ENCODE data around the gene GTPBP4. TPM values are rescaled to one million over a fixed set of nuclear protein-coding genes. Genes with fewer than 3 reads are reported as not detected.

Gene GTPBP4
- total RNA-seq, 2 donors from 2014 or later: 31.7 to 105 TPM

GRCh38 chr10:994836-995558, 6.8 kb downstream of the GTPBP4 start:
- no peak for TF ChIP-seq CTCF (IDR thresholded peaks at IDR 0.05)
- Histone ChIP-seq H3K27ac (no peak overlapping the region), H3K4me3 (no peak overlapping the region), H3K4me1 (ENCODE audit: control insufficient read depth in 1 of 2, low read depth in 2 of 2) (peaks cover 0 to 1% of the 10 kb centered on the region in 2 donors), H3K27me3 (replicated peaks; ENCODE audit: insufficient read depth) (no peaks in the 10 kb centered on the region), H3K9me3 (no peaks in the 10 kb centered on the region), H3K36me3 (peaks cover 54% of the 10 kb centered on the region)
- ATAC-seq (ENCODE audit: insufficient number of reproducible peaks, low FRiP score, low read depth) (no peak), DNase-seq (ENCODE audit: low spot score) (no peak)

DNA sequence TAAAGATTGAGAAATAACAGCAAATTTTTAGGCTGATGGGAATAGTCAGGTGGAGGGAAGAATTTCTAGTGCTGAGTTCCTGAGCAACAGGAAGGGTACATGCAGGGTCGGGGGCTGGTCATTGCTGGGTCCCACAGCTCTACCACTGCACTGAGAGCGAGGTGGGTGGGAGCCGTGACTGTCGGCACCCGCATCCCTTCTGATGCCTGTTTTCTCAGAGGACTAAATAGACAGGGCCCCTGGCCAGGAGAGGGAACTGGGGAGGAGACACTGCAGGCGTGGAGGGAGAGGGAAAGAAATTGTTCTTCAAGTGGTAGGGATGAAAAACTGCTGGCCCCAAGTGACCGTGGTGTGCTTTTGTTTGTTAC, 7.3 kb downstream of the GTPBP4 start:
- H3K9me3 ChIP-seq: no peaks in the 10 kb centered on the region
- no peaks in the 10 kb centered on the region for H3K27me3 ChIP-seq (replicated peaks; ENCODE audit: insufficient read depth)
- peaks cover 59% of the 10 kb centered on the region for H3K36me3 ChIP-seq
- H3K27ac ChIP-seq: no peak overlapping the region
- ATAC-seq (ENCODE audit: insufficient number of reproducible peaks, low FRiP score, low read depth) (no peak), DNase-seq (ENCODE audit: low spot score) (no peak)
- no peak for TF ChIP-seq CTCF (IDR thresholded peaks at IDR 0.05)
- H3K4me1 ChIP-seq (ENCODE audit: control insufficient read depth in 1 of 2, low read depth in 2 of 2): no peaks in the 10 kb centered on the region
- H3K4me3 ChIP-seq: no peak overlapping the region

DNA sequence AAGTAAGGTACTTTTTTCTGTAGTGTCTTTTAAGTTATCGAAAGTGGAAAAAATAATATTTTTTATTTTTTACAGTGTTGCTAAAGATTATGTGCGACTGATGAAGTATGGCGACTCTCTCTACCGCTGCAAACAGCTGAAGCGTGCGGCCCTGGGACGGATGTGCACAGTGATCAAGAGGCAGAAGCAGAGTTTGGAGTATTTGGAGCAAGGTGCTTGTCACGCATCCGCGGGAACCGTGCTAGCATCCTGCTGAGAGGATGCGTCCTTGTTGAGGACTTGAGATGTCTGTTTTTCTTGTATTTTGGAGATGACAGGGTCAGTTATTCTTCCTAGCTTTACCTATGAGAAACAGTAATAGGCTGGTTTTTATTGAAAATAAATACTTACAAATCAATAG, 7.8 kb downstream of the GTPBP4 start:
- Histone ChIP-seq H3K4me1 (ENCODE audit: control insufficient read depth in 1 of 2, low read depth in 2 of 2) (no peaks in the 10 kb centered on the region), H3K27me3 (replicated peaks; ENCODE audit: insufficient read depth) (no peaks in the 10 kb centered on the region), H3K27ac (no peak overlapping the region), H3K36me3 (peaks cover 64% of the 10 kb centered on the region), H3K9me3 (no peaks in the 10 kb centered on the region), H3K4me3 (no peak overlapping the region)
- no peak for TF ChIP-seq CTCF (IDR thresholded peaks at IDR 0.05)
- no peak for DNase-seq (ENCODE audit: low spot score)
- ATAC-seq (ENCODE audit: insufficient number of reproducible peaks, low FRiP score, low read depth): no peak

- Histone ChIP-seq H3K4me1 (ENCODE audit: control insufficient read depth in 1 of 2, low read depth in 2 of 2) (no peaks in the 10 kb centered on the region), H3K27ac (no peak overlapping the region), H3K36me3 (peaks cover 76% of the 10 kb centered on the region), H3K4me3 (no peak overlapping the region), H3K9me3 (peaks cover 6% of the 10 kb centered on the region), H3K27me3 (replicated peaks; ENCODE audit: insufficient read depth) (no peaks in the 10 kb centered on the region)
- DNase-seq (ENCODE audit: low spot score): no peak
- no peak for TF ChIP-seq CTCF (IDR thresholded peaks at IDR 0.05)
- ATAC-seq (ENCODE audit: insufficient number of reproducible peaks, low FRiP score, low read depth): no peak
Observed at GRCh38 chr10:997266-998022, 9.2 kb downstream of the GTPBP4 start.

- no peak for TF ChIP-seq CTCF (IDR thresholded peaks at IDR 0.05)
- ATAC-seq (ENCODE audit: insufficient number of reproducible peaks, low FRiP score, low read depth): no peak
- no peak for DNase-seq (ENCODE audit: low spot score)
- Histone ChIP-seq H3K4me1 (ENCODE audit: control insufficient read depth in 1 of 2, low read depth in 2 of 2) (no peaks in the 10 kb centered on the region), H3K4me3 (no peak overlapping the region), H3K9me3 (peaks cover 7% of the 10 kb centered on the region), H3K27ac (no peak overlapping the region), H3K27me3 (replicated peaks; ENCODE audit: insufficient read depth) (no peaks in the 10 kb centered on the region), H3K36me3 (peaks cover 88% of the 10 kb centered on the region)
Observed at GRCh38 chr10:1002425-1003006, 14.3 kb downstream of the GTPBP4 start.

Data from thoracic aorta (tissue), 2 donors.